Urinary bladder (tissue), 4 donors: ENCODE measurements around the gene SPAG8. TPM values are rescaled to one million over a fixed set of nuclear protein-coding genes. Genes with fewer than 3 reads are reported as not detected.

ENCODE experiments used
- DNase-seq: peaks from one replicate; pipeline ENCODE4 v3.0.0-alpha.2; 2015; ENCODE audit errors: extremely low spot score
- H3K27ac ChIP-seq: one replicate; pipeline ENCODE4 v1.5.1; 2013; ENCODE audit warnings: low read depth, mild to moderate bottlenecking, moderate library complexity
- H3K36me3 ChIP-seq: one replicate; pipeline ENCODE4 v1.6.1; 2013; ENCODE audit warnings: mild to moderate bottlenecking, moderate library complexity; ENCODE audit not compliant: insufficient read depth
- H3K4me1 ChIP-seq: one replicate; pipeline ENCODE4 v1.6.1; 2013; ENCODE audit warnings: mild to moderate bottlenecking, moderate library complexity; ENCODE audit not compliant: insufficient read depth
- H3K4me3 ChIP-seq: one replicate; pipeline ENCODE4 v1.5.1; 2013; ENCODE audit warnings: low read depth, low read length
- WGBS: extraction: QIAGEN DNeasy Blood & Tissue Kit; methylation state at CpG from one replicate; pipeline ENCODE4 v1.1.7; 2013; 5-methylcytosine and 5-hydroxymethylcytosine counted together
- polyA plus RNA-seq: library from polyadenylated mRNA; stranded (reverse); fragments of 200-250 nt; gene quantifications from one replicate; pipeline ENCODE4 v1.2.3, GENCODE V29; 2013
- total RNA-seq: library from RNA; depleted of rRNA; stranded (reverse); fragments of >200 nt; gene quantifications from one replicate; pipeline ENCODE4 v1.2.3, GENCODE V29; 2014
- donor health status: healthy with polysubstance abuse.
- donor health status: healthy.

Gene SPAG8
- total and polyA plus RNA-seq, 2 donors = 1.9 TPM

DNA sequence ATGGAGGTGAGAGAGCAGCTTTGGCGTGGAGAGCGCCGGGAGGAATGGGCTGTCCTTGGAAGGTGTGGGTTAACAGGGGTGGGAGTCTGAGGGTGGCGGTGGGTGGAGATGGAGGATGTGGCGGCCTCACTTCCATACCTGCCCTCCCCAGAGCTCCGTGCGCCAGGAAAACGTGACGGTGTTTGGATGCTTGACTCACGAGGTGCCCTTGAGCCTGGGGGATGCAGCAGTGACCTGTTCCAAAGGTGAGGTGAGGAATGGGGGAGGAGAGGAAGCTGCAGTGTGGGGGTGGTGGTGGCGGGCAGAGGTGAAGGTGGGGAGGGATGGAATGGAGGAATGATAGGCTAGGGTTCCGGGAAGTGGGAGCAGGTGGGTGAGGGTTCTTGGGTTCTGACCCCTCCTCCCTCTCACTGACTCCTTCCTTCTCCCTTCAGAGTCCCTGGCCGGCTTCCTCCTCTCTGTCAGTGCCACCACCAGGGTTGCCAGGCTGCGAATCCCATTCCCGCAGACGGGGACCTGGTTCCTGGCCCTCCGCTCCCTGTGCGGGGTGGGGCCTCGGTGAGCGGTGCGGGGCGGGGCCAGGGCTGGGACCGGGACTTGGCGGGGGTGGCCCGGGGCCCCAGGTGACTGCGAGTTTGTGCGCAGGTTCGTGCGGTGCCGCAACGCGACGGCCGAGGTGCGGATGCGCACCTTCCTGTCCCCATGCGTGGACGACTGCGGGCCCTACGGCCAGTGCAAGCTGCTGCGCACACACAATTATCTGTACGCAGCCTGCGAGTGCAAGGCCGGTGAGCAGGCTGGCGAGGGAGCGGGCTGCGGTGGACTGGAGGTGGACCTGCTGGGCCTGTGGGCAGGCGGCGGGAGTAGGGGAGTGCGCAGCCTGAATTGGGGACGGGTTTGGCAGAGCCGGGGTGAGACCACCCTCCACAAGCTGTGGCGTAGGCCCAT is 34.0 kb upstream of the SPAG8 start:
- no peak for DNase-seq
- H3K4me1 ChIP-seq = peaks cover 2% of the 10 kb centered on the region
- H3K4me3 ChIP-seq = no peak overlapping the region
- WGBS = 57% methylated on average over 53 of the region's 53 CpGs
- H3K27ac ChIP-seq = no peak overlapping the region
- H3K36me3 ChIP-seq = no peaks in the 10 kb centered on the region

DNA sequence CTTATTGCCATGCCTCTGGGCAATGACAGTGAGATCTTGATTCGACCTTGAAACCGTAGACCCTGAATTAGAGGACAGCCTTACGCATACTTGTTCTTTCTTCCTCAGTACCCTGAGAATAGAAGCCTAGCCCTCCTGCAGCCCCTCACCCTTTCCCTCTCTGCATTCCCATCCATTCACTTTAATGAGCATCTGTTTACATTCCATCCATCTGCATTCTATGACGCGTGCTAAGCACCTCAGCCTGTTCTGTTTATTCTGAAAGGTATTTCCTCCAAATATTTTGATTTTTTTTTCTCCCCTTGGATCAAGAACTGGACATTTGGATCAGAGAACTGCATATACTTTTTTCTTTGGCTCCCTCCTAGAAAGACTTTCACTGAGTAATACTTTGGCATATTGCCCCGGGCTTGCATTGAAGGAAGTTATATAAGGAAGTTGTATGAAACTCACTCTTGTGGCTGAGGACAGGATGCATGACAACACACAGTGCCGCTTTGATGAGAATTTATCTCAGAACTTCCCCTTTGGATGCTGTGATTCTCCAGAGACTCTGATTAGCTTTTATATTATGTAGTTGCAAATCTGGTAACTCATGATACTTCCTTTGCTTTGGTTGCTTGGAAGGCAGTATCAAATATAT is 32.7 kb upstream of the SPAG8 start:
- Histone ChIP-seq H3K36me3 (no peaks in the 10 kb centered on the region), H3K4me1 (peaks cover 2% of the 10 kb centered on the region), H3K4me3 (no peak overlapping the region), H3K27ac (peak overlapping the region; percentile 62)
- 13% methylated on average over 7 of the region's 7 CpGs for WGBS
- peak; percentile 80 for DNase-seq

DNA sequence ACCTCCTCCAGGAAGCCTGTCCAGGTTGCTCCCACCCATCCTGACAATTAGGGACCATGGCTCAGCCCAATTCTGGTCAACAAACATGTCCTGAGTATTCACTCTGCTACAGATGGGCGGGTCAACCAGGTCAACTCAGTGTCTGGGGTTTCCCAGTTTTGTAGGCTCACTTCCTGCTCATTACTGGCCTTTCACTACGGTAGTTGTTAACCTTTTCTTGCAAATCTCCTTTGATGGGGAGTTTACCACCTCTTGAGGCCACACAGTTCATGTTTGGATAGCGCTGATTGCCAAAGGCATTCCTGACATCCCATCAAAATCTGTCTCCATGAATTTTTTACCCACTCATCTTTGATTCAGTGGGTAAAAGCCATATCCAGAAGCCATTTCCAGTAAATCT is 30.7 kb upstream of the SPAG8 start:
- H3K4me3 ChIP-seq = no peak overlapping the region
- no peak for DNase-seq
- H3K27ac ChIP-seq = no peak overlapping the region
- 90% methylated on average over 3 of the region's 3 CpGs for WGBS
- H3K36me3 ChIP-seq = no peaks in the 10 kb centered on the region
- H3K4me1 ChIP-seq = peaks cover 2% of the 10 kb centered on the region

DNA sequence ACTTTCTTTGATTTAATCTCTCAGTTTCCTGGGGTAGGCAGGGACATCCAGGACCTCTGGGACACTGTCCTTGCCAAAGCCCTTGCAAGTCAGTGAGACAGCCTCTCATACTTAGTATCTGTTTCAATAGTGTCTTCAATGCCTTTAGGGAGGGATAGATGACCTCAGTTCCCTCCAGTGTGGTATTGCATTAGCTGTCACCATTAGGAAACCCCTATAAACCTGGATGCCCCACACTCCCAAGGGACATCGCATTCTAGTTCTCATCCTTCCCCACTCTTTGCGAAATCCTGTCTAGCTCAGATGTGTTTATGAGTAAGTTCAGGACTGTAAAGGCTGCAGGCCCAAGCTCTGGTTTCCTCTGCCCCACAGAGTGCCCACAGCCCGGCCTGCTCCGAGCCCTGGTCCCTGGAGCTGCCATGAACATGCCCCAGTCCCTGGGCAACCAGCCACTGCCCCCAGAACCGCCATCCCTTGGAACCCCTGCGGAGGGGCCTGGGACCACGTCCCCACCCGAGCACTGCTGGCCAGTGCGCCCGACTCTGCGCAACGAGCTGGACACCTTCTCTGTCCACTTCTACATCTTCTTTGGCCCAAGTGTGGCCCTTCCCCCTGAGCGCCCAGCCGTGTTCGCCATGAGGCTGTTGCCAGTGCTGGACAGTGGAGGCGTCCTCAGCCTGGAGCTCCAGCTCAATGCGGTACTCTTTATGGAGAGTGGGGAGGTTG is 30.1 kb upstream of the SPAG8 start:
- Histone ChIP-seq H3K27ac (no peak overlapping the region), H3K4me1 (peaks cover 2% of the 10 kb centered on the region), H3K4me3 (no peak overlapping the region), H3K36me3 (no peaks in the 10 kb centered on the region)
- WGBS = 93% methylated on average over 17 of the region's 17 CpGs
- no peak for DNase-seq

DNA sequence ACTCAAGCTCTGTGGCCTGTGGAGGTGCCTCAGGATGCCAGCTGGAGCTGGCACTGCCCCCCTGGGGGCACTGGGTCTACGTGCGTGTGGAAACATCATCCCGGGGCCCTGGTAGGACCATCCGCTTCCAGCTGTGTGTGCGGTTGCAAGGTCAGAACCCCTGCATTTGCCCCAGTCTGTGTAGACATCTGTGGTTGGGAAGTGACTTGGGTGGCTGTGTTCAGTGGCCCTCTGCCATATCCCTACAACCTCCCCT is 29.5 kb upstream of the SPAG8 start:
- no peak for DNase-seq
- 96% methylated on average over 5 of the region's 5 CpGs for WGBS
- Histone ChIP-seq H3K4me3 (no peak overlapping the region), H3K4me1 (peaks cover 2% of the 10 kb centered on the region), H3K36me3 (no peaks in the 10 kb centered on the region), H3K27ac (no peak overlapping the region)

DNA sequence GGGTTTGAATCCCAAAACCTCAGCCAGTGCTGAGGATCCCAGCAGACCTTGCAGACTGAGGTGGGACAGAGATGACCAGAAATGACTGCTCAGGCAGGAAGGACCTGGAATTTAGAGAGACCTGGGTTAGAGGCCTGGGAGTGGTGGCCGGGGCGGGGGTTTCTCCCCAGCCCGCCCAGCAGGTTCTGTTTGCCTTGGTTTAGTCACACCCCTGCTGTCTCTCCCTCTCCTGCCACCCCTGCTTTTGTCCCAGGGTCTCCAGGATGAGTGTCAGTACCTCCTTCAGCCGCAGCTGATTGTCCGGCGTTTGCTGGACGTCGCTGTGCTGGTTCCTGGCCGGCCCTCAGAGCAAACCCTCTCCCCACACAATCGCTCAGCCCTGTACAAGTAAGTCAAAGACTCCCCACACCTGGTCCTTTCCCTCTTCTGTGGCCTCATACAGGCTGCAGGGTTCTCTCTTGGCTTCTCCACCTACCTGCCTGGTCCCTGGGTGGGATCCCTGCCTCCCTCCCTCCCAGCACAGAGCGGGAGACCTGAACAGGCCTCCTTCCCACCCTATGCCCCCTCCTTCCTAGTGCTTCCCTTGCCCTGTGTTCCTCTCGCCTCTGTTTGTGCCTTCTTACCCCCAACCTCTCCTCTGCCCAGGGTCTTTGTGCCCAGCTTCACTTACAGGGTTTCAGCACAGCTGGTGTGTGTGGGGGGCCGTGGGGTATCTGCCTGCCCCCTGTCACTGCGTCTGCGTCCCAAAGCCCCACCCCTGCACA is 29.0 kb upstream of the SPAG8 start:
- 91% methylated on average over 15 of the region's 15 CpGs for WGBS
- DNase-seq = no peak
- H3K36me3 ChIP-seq = no peaks in the 10 kb centered on the region
- no peak overlapping the region for H3K4me3 ChIP-seq
- peaks cover 2% of the 10 kb centered on the region for H3K4me1 ChIP-seq
- no peak overlapping the region for H3K27ac ChIP-seq

DNA sequence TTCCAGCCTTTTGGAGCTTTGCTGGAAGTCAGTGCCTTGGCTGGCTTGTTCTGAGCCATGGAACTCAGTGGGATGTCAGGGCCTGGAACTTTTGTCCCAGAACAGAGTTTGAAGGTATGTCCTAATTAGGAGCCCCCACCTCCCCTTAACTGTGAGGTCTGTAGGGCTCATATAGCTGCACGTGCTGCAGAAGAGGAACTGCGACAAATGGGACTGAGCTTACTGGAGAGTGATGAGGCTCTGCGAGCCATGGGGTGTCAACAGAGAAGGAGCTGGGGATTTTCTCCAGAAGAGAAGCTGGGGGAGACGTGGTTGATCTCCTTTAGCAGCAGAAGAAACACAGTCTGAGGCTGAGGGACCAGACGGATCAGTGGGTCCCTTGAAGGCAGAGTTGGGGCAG is 27.9 kb upstream of the SPAG8 start:
- WGBS = 93% methylated on average over 5 of the region's 5 CpGs
- Histone ChIP-seq H3K27ac (no peak overlapping the region), H3K4me3 (no peak overlapping the region), H3K36me3 (no peaks in the 10 kb centered on the region), H3K4me1 (peaks cover 2% of the 10 kb centered on the region)
- DNase-seq = no peak

DNA sequence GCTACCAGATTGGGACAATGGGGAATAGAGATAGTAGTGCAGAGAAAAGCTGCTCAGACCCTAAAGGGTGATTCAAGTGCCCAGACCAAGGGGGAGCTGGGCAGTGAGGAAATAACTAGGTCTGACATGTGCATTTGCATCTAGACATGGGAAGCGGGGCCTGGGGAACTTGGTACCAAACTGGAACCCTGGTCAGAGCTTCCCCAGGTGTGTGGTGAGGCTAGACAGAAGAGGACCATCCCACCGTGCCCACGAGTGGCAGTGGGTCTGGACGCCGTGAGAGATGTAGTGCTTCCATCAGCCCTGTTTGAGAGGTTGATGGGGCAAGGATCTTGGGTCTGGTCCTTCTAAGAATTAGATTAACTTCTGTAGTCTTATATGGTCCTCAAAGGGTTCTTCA is 24.5 kb upstream of the SPAG8 start:
- H3K27ac ChIP-seq = no peak overlapping the region
- 97% methylated on average over 5 of the region's 5 CpGs for WGBS
- H3K4me1 ChIP-seq = no peaks in the 10 kb centered on the region
- no peak overlapping the region for H3K4me3 ChIP-seq
- DNase-seq = no peak
- no peaks in the 10 kb centered on the region for H3K36me3 ChIP-seq

DNA sequence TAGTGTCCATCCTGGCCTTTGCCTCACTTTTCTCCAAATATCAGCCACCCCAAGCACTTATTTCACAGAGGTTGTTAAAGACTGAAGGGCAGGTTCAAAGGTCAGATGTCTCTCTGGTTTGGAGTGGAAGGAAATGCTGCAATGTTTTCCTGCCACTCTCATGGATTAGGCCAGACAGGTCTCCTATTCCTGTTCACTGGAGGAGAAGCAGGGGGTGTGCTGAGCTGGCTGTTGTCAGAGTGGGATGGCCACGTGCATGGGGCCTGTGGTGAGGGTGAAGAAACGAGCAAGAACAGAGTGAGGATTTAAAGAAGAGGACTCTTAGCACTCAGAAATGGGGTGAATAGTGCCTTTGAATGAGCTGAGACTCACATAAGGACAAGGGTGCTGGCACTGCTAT is 23.7 kb upstream of the SPAG8 start:
- Histone ChIP-seq H3K27ac (no peak overlapping the region), H3K36me3 (no peaks in the 10 kb centered on the region), H3K4me1 (no peaks in the 10 kb centered on the region), H3K4me3 (no peak overlapping the region)
- DNase-seq = no peak
- 84% methylated on average over 2 of the region's 2 CpGs for WGBS

DNA sequence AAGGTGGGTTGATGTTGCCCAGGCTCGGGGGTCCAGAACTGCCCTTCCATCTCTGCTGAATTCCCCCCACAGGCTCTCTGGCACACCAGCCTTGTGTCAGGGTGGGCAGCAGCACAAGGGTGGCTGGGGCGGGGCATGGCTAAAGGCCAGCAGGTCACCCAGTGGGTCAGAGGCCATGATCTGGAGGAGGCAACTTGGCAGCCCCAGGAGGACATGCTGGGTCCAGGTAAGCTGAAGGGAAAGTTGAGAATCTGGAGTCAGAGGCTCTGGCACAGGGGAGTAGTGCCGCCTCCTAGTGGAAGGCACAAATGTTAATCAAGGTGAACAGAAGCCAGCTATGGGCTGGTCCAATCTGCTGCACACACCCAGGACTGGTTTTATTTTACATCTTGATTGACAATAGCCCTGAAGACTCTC is 23.2 kb upstream of the SPAG8 start:
- Histone ChIP-seq H3K36me3 (no peaks in the 10 kb centered on the region), H3K4me1 (no peaks in the 10 kb centered on the region), H3K27ac (no peak overlapping the region), H3K4me3 (no peak overlapping the region)
- 94% methylated on average over 3 of the region's 3 CpGs for WGBS
- DNase-seq = no peak

DNA sequence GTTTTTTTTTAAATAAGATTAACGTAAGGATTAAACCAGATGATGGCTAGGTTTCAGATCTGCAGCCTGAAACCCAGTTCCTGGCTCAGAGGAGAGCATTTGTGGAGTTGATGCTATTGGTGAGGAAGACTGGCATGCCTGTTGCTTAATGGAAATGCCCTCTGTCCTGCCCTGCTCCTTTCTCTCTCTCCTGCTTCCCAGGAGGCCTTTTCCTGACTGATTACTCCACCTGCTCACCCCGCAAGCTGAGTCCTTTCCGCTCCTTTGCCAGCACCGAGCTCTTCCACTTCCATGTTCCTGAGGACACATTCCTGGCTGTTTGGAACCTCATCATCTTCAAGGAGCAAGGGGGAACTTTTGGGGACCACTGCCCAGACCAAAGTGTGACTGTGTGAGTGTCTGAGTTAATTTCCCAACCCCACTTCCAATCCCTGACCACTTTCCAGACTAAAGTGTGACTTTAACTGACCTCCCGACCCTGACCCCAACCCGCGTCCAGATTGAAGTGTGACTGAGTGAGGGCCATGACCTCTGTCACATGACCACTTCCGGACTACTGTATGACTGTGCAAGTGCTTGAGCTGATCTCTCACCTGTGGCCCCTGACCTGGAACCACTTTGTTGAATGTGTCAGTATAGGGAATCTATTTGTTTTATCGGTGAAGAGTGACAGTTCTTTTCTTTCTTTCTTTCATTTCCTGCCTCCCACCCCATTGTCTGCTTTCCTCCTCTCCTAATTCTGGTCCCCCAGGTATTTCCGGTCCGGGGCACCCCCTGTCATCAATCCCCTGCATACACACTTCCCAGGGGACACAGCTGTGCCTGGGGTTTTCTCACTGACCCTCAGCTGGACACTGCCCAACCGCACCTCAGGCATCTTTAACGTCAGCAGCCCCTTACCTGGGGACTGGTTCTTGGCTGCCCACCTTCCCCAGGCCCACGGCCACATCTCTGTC is 22.5 kb upstream of the SPAG8 start:
- 83% methylated on average over 14 of the region's 14 CpGs for WGBS
- Histone ChIP-seq H3K4me1 (no peaks in the 10 kb centered on the region), H3K36me3 (no peaks in the 10 kb centered on the region), H3K27ac (no peak overlapping the region), H3K4me3 (no peak overlapping the region)
- DNase-seq = no peak

DNA sequence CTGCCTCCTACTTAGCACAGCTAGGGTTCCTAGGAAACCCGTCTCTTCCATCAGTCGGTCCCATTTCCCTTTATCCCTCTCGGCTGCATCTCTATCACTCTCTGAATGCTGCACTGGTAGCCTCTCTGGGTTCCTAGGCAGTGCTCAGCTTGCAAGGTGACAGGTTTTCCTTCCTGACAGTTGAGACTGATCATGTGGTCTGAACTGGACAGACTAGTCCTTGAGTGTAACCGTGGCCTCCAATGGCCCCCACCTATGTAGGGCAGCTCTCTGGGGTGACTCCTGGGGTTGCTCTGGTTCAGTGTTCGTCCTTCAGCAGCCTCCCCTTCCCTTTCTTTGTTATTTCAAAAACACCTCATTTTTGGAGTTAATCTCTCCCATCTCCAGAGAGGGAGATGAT is 20.8 kb upstream of the SPAG8 start:
- no peak for DNase-seq
- 74% methylated on average over 5 of the region's 5 CpGs for WGBS

More for the DNA sequence above, 20.8 kb upstream of the SPAG8 start:
- Histone ChIP-seq H3K27ac (no peak overlapping the region), H3K4me3 (no peak overlapping the region), H3K36me3 (no peaks in the 10 kb centered on the region), H3K4me1 (no peaks in the 10 kb centered on the region)
